Sciatic nerve (tissue), 2 donors: ENCODE data around the gene TMEM187. TPM values are rescaled to one million over a fixed set of nuclear protein-coding genes. Genes with fewer than 3 reads are reported as not detected.

Experiments
- ATAC-seq: fragments of 200-7000 bp; cut with Tn5 transposase; one replicate; pipeline ENCODE4 v1.9.1; 2020; ENCODE audit warnings: mild to moderate bottlenecking, moderate library complexity
- DNase-seq: peaks from one replicate; pipeline ENCODE4 v3.0.0-alpha.2; 2020; ENCODE audit warnings: low spot score
- intact Hi-C: fragments of 100-400 bp; cut with DNase I; formaldehyde crosslinking; loops from one replicate; pipeline ENCODE4 v1.14.2; 2022
- microRNA-seq: library from miRNA; unstranded; fragments of <30 nt; microRNA quantifications from one replicate; pipeline ENCODE4 v1.2.0, GENCODE V29; 2020
- total RNA-seq: library from RNA; stranded (reverse); fragmentation: NEBNext Ultra II Directional; extraction: Animal tissue kit (Norgen Biotek cat#: 25700); gene quantifications from one replicate; pipeline ENCODE4 v1.2.1, GENCODE V29; 2021
- donor health status: DM: no; HTN: no; CAD: no.
- donor health status: DM: no; HTN: no; CAD: no.

The TMEM187 gene
- total RNA-seq, 1 donor from 2014 or later: 10.3 TPM

DNA sequence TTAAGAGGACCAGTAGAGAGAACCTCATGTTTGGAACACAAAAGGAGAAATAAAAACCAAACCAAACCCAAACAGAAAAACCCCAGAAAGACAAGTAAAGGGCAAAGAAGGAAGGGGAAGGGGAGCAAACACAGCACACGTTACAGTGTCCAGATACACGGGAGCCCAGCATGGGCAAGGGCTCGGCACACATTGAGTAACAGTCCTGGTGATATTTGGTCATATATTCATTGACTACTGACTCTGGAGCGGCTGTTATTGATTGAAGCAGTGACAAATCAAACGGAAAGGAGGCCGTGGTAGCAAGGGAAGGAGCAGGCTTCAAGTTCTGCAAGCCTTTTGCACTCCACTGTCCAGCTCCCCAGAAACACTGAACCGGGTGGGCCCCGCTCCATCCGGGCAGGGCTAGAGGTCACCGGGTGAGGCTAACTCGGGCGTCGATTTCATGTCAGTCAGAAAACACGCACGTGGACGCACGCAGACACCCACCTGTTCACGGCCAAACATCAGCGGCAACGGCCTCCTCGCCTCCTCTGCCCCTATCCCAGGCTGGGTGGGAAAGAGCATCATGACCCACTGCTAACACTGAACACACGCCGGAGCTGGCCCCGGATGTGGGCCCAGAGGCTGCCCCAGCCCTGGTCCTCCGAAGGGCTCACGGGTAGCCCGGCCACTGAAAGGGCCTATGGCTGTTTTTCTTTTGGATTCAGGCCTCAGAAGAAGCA is 50.9 kb downstream of the TMEM187 start:
- DNase-seq (no peak), ATAC-seq (no peak)
- intact Hi-C loops: no loop called here

DNA sequence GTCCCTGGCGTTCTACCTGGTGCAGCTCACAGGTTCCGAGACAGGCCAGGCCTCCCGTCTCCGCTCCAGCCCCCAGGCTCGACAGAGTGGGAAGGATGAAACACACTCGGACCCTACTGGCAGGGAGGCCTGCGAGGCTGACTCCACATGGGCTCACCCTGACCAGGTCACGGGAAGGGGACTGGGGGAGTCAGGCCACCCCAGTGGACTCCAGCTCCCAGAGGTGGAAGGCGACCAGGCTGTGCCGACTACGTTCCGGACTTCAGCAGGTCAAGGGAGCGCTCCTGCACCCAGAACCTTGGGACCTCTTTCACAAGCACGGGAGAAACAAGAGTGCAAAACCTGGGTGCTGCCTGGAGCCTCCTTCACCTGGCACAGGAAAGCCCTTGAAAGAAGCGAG is 51.7 kb downstream of the TMEM187 start:
- DNase-seq (no peak), ATAC-seq (no peak)
- intact Hi-C loops: no loop called here

DNA sequence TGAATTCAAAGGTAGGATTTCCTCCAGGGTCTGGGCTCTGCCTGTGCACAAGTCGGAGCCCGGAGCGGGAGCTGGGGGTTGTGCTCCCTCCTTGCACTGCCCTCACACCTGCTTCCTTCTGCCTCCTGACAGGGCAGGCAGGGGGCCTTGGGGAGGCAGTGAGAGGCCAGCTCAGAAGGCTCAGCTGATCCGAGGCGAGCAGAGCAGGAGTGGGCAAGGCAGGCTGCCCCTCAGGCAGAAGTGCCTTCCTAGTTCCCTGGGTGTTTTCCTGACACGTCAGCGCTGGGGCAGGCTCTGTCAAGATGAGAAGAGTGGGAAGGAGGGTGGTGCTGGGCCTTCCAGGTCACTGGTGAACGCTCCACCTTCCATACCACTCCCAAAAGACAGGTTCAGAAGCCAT is 52.7 kb downstream of the TMEM187 start:
- no peak for ATAC-seq
- DNase-seq: no peak
- intact Hi-C loops: no loop called here

DNA sequence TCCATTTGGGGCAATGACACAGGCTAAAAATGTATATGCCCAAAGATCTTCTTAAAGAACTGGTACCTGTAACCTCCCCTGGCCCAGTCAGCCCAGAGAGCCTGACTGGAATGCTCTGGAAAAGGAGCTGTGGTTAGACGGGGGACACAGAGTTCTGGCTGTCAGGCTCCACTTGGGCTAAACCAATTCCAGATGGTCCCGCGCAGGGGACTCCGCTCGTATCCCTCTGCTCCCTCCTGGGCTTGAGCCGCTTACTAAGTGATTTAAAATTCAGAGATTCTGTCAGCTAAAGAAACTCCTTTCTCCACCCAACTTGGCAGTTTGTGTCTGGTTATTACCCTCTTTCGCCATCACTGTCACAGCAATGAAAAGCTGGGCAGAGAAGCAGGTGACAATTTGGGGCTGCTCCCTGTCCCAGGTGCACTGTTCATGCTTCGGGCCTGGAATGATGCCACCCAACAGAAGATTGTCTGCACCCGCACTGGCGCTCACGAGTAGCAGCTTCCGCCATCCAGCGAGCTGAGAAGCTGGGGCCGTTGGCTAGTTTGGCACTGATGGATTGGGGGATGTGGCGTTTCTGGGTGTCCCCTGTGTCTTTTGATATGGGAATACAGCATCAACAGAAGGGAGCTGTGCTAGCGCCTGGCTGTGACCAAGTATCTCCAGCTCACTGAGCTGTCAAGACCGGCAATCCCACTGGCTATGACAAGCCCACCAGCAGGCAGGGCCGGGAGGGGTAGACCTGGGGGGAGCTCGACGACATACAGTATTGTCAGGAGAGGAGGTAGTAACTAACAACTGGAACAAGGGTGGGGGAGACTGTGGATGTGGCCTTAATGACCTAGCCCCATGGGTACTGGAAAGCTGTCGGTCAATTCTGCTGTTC is 53.8 kb downstream of the TMEM187 start:
- ATAC-seq (no peak), DNase-seq (no peak)
- intact Hi-C loops: no loop called here

DNA sequence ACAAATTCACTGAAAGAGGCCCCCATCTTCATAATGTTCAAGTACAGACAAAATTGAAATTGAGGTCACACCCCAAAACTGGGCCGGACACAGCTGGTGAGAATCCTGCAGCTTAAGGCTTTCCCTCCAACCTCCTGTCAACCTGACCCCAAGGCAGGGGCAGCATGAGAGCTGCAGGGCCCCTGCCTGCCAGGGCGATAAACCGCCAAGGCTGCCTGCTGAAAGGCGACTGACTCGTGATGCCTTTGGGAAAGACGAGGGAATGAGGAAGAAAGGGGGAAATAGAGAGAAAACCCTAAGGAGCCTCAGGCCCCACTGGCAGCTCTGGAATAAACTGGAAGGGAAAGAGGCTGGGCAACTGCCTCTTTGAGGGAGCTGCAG is 54.5 kb downstream of the TMEM187 start:
- no peak for ATAC-seq
- DNase-seq: no peak
- intact Hi-C loops: no loop called here

DNA sequence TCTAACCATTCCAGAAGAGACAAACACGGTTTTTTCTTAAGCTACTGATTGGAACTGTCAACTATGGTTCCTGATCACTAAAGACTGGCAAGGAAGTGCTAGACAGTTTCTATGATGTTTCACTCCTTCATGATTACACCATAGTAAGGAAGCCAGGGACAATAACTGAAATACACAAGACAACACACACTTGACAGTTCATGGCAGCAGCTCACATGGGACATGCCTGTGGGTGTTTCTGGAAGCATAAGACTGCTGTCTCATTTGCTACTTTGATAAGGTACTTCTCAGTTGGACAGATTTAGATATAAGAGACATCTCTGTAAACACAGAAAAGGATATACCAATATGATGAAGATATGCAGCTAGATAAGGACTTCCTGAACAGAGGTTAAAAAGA is 55.4 kb downstream of the TMEM187 start:
- intact Hi-C loops: no loop called here
- DNase-seq: no peak
- no peak for ATAC-seq

DNA sequence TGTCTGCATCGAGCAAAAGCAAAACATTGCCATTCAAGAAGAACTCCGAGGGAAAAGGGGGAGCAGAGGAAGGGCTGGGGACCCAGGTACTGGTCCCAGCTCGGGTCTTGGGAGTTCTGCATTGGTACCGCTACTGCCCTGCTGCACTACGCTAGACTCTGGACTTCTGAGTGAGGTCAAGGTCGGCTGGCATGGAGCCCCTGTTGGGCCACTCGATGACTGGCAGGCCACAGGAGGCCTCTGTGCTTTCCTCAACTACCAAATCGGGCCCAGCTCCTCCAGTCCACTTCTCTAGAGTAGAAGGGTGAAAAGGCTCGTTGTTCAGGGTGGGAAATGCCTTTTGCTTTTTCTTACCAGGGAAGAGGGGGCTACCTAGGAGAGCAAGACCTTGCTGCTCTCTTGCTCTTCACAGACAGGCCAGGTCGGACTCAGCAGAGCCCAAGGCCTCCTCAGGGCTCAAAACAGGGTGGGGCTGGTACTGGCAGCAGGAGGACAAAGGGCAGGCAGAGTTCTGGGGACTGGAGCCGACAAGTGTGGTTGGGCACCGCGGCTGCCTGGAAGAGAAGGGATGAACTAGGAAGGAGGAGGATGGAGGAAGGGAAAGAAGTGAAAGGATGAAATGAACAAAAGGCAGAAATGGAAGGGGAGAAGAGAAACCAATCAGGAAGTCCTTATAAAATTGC is 56.1 kb downstream of the TMEM187 start:
- no peak for DNase-seq
- no peak for ATAC-seq
- intact Hi-C loops: no loop called here

DNA sequence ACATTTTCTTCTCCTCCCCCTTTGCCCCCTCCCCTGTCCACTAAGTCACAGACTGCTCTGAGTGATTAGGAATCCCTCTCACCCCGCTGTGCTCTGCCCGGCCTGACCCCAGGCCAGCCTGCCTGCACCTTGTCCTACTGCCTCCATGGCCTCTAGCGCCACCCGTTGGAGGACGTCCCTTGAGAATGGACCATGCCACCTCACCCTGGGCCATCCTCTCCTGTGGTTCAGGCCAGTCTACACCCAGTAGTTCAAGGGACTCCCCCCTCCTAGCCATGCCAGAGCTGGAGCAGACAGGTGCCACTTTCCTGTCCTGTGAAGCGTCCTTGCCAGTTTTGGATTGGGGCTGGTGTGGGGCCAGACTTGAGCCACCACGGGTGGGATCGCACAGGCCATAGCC is 56.9 kb downstream of the TMEM187 start:
- DNase-seq (no peak), ATAC-seq (no peak)
- intact Hi-C loops: no loop called here

DNA sequence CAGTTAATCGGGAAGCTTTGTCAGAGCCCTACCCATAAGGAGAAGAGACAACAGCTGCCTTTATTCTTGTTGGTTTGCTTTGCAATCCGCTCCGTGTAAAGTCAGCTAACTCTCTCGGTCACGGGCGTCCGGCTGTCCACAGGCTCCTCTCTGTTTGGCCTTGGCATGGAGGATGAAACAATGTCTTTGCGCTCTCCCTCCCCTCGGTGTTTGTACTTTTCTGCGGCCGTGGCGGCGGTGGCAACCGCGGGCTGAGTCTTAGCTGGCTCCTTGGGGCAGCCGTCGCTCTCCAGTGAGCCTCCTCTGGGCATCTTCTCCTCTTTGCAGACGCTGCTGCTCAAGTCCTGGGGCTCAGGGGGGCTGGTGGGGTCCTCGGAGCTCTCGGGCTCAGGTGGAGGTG is 57.7 kb downstream of the TMEM187 start:
- intact Hi-C loops: no loop called here
- DNase-seq (no peak), ATAC-seq (no peak)

DNA sequence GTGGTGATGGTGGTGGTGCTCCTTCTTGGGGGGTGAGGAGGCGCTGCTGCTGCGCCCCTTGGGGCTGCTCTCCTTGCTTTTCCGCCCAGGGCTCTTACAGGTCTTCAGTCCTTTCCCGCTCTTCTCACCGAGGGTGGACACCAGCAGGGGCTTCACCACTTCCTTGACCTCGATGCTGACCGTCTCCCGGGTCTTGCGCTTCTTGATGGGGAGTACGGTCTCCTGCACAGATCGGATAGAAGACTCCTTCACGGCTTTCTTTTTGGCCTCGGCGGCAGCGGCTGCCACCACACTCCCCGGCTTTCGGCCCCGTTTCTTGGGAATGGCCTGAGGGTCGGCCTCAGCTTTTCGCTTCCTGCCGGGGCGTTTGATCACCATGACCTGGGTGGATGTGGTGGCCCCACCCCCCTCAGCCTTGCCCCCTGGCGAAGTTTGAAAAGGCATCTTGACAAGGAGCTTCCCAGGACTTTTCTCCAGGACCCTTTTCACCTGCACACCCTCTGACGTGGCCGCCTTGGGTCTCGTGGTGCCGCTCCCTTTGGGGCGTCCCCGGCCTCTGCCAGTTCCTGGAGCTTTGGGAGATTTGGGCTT is 58.3 kb downstream of the TMEM187 start:
- no peak for ATAC-seq
- intact Hi-C loops: no loop called here
- no peak for DNase-seq

DNA sequence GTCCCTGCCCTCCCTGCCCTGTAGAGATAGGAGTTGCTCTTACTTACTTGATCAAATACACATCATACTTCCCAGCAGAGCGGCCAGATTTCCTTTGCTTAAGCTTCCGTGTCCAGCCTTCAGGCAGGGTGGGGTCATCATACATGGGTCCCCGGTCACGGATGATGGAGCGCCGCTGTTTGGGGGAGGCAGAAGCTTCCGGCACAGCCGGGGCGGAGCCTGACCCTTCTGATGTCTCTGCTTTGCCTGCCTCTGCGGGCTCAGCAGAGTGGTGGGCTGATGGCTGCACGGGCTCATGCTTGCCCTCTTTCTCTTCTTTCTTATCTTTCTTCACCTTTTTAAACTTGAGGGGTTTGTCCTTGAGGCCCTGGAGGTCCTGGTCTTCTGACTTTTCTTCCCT is 59.6 kb downstream of the TMEM187 start:
- no peak for ATAC-seq
- intact Hi-C loops: no loop called here
- no peak for DNase-seq

DNA sequence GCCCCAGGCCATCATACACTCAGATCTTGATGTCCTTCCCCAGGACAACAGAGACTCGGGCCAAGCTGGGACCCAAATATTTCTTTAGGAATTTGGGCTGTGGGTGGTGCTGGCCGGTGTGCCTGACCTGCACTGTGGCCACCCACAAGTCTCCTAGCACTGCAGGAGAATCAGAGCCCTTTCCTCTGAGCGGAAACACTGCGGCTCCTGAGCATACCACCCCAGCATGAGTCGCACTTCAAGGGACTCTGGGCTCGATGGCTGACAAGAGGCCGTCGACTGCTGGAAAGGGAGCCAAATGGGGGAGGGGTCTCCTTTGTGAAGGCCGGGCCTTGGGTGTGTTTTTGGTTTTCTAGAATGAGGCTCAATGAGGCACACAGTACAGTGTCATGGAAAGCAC is 60.1 kb downstream of the TMEM187 start:
- DNase-seq (no peak), ATAC-seq (no peak)
- intact Hi-C loops: no loop called here

Small RNA genes lying within 50 kb of the gene (microRNA-seq; reads per million reads assigned to microRNA genes)
- gene MIR3202-1 (not detected), gene MIR3202-2 (not detected), gene MIR718 (not detected)

Other genes starting within 250 kb of the TMEM187 start
- gene BCAP31, start 248.4 kb upstream of the TMEM187 start, total RNA-seq: 124 TPM
- gene ABCD1, start 247.9 kb upstream of the TMEM187 start, total RNA-seq: 10.1 TPM
- 73.1 TPM for gene PLXNB3, start 208.5 kb upstream of the TMEM187 start, total RNA-seq
- 1.1 TPM for gene SRPK3, start 191.7 kb upstream of the TMEM187 start, total RNA-seq
- 39.9 TPM for gene IDH3G, start 178.4 kb upstream of the TMEM187 start, total RNA-seq
- 110 TPM for gene SSR4, start 178.1 kb upstream of the TMEM187 start, total RNA-seq
- gene PDZD4, start 142.2 kb upstream of the TMEM187 start, total RNA-seq: 36.6 TPM
- 83.2 TPM for gene L1CAM, start 86.6 kb upstream of the TMEM187 start, total RNA-seq
- 5.6 TPM for gene AVPR2, start 68.1 kb upstream of the TMEM187 start, total RNA-seq
- gene ARHGAP4, start 46.5 kb upstream of the TMEM187 start, total RNA-seq: 50.7 TPM
- gene NAA10, start 37.7 kb upstream of the TMEM187 start, total RNA-seq: 73.6 TPM
- 23.0 TPM for gene RENBP, start 28.1 kb upstream of the TMEM187 start, total RNA-seq
- gene HCFC1, start 936 bp upstream of the TMEM187 start, total RNA-seq: 42.2 TPM
- gene IRAK1, start 47.1 kb downstream of the TMEM187 start, total RNA-seq: 53.9 TPM
- gene MECP2, start 125.0 kb downstream of the TMEM187 start, total RNA-seq: 85.6 TPM
- gene OPN1LW, start 171.5 kb downstream of the TMEM187 start, total RNA-seq: not detected
- gene OPN1MW, start 209.8 kb downstream of the TMEM187 start, total RNA-seq: not detected
- not detected for gene OPN1MW2, start 247.0 kb downstream of the TMEM187 start, total RNA-seq